Epithelial cell of prostate (primary cell): ENCODE measurements around the gene RNF148.

Experiments used
- DNase-seq: peaks from one replicate; pipeline ENCODE4 v3.0.0-alpha.2; 2011; ENCODE audit warnings: low read depth, low spot score
- H3K27ac ChIP-seq: fragments of 450-650 bp; 2 replicates; pipeline ENCODE4 v1.5.1; 2017; ENCODE audit warnings: mild to moderate bottlenecking

Gene RNF148

GRCh38 chr7:122702872-122703510 lies at the start of gene RNF148:
Gene RNF148, minus strand, starts transcription at chr7:122702922. Its CDS starts 172 bp downstream, at chr7:122702750.
- no peak within 1 kb of the TSS for H3K27ac ChIP-seq
- DNase-seq, result no peak

- H3K27ac ChIP-seq, result no peak overlapping the region
- no peak for DNase-seq
These were observed 47.7 kb upstream of the RNF148 start for GRCh38 chr7:122750389-122750788.

- H3K27ac ChIP-seq, result no peak overlapping the region
- no peak for DNase-seq
These were observed 45.5 kb upstream of the RNF148 start for GRCh38 chr7:122748195-122748594.

- H3K27ac ChIP-seq, result no peak overlapping the region
- no peak for DNase-seq
These were observed 44.2 kb upstream of the RNF148 start for GRCh38 chr7:122746948-122747347.

GRCh38 chr7:122743211-122743610 lies 40.5 kb upstream of the RNF148 start:
- peak; percentile 59 for DNase-seq

GRCh38 chr7:122738947-122739346 lies 36.2 kb upstream of the RNF148 start:
- no peak overlapping the region for H3K27ac ChIP-seq
- DNase-seq, result no peak

More at GRCh38 chr7:122743211-122743610, 40.5 kb upstream of the RNF148 start:
- no peak overlapping the region for H3K27ac ChIP-seq

GRCh38 chr7:122736183-122736582 lies 33.5 kb upstream of the RNF148 start:
- H3K27ac ChIP-seq, result no peak overlapping the region
- no peak for DNase-seq

GRCh38 chr7:122727759-122728158 lies 25.0 kb upstream of the RNF148 start:
- no peak overlapping the region for H3K27ac ChIP-seq

GRCh38 chr7:122727354-122727753 lies 24.6 kb upstream of the RNF148 start:
- no peak overlapping the region for H3K27ac ChIP-seq
- DNase-seq, result no peak

More at GRCh38 chr7:122727759-122728158, 25.0 kb upstream of the RNF148 start:
- no peak for DNase-seq

GRCh38 chr7:122726881-122727280 lies 24.2 kb upstream of the RNF148 start:
- DNase-seq, result no peak
- no peak overlapping the region for H3K27ac ChIP-seq

- no peak for DNase-seq
- H3K27ac ChIP-seq, result no peak overlapping the region
These were observed 21.6 kb upstream of the RNF148 start for GRCh38 chr7:122724366-122724765.

GRCh38 chr7:122719010-122719578 lies 16.4 kb upstream of the RNF148 start:
- DNase-seq, result no peak
- no peak overlapping the region for H3K27ac ChIP-seq

- no peak for DNase-seq
- no peak overlapping the region for H3K27ac ChIP-seq
These were observed 14.8 kb upstream of the RNF148 start for GRCh38 chr7:122717356-122718089.

GRCh38 chr7:122715183-122715582 lies 12.5 kb upstream of the RNF148 start:
- H3K27ac ChIP-seq, result no peak overlapping the region
- DNase-seq, result no peak

GRCh38 chr7:122710916-122711315 lies 8.2 kb upstream of the RNF148 start:
- no peak for DNase-seq
- H3K27ac ChIP-seq, result no peak overlapping the region

GRCh38 chr7:122709930-122710646 lies 7.4 kb upstream of the RNF148 start:
- no peak for DNase-seq
- no peak overlapping the region for H3K27ac ChIP-seq

- DNase-seq, result no peak
- H3K27ac ChIP-seq, result no peak overlapping the region
These were observed 4.1 kb upstream of the RNF148 start for GRCh38 chr7:122706836-122707235.

GRCh38 chr7:122699017-122699416 lies 3.7 kb downstream of the RNF148 start, which contains the start of gene RNF133:
Gene RNF133, minus strand, starts transcription at chr7:122699117. Its CDS starts 199 bp downstream, at chr7:122698918.
- H3K27ac ChIP-seq, result no peak within 1 kb of the TSS
- no peak for DNase-seq

- no peak overlapping the region for H3K27ac ChIP-seq
- DNase-seq, result no peak
These were observed 6.9 kb downstream of the RNF148 start for GRCh38 chr7:122695816-122696215.

GRCh38 chr7:122694697-122695096 lies 8.0 kb downstream of the RNF148 start:
- no peak overlapping the region for H3K27ac ChIP-seq
- no peak for DNase-seq
